Fibroblast of lung (primary cell): ENCODE measurements around the gene UGGT1. TPM values are rescaled to one million over a fixed set of nuclear protein-coding genes. Genes with fewer than 3 reads are reported as not detected.
A peak's percentile ranks its signal among the peaks of the same experiment; 100 is the strongest.

Source experiments
- DNase-seq, 2 donors: peaks; one replicate each; pipeline versions ENCODE4 v3.0.0 to v3.0.0-alpha.2; 2010; ENCODE audit warnings: low read depth in 2 of 2
- H2AFZ ChIP-seq: 2 replicates; pipeline ENCODE4 v1.5.1; 2012; ENCODE audit warnings: low read length, control low read depth, inconsistent platforms
- H3K27ac ChIP-seq: 2 replicates; pipeline ENCODE4 v1.5.1; 2011; ENCODE audit warnings: low read length, control low read depth; ENCODE audit not compliant: insufficient read depth
- H3K27me3 ChIP-seq: 2 replicates; pipeline ENCODE4 v1.5.1; 2011; ENCODE audit warnings: mild to moderate bottlenecking, low read length; ENCODE audit not compliant: control insufficient read depth, insufficient read depth
- H3K36me3 ChIP-seq: 2 replicates; pipeline ENCODE4 v1.5.1; 2011; ENCODE audit warnings: low read length; ENCODE audit not compliant: control insufficient read depth, insufficient read depth
- H3K4me1 ChIP-seq: 2 replicates; pipeline ENCODE4 v1.5.1; 2011; ENCODE audit warnings: low read length; ENCODE audit not compliant: control insufficient read depth, insufficient read depth; ENCODE audit errors: extremely low read depth
- H3K4me2 ChIP-seq: 2 replicates; pipeline ENCODE4 v1.5.1; 2011; ENCODE audit warnings: low read length, control low read depth; ENCODE audit not compliant: insufficient read depth; ENCODE audit errors: extremely low read depth
- H3K4me3 ChIP-seq, 4 experiments: fragments of 200-600 bp in 1 of 4; sonication (generic) in 1 of 4; replicated peaks in 1 of 4; 2 replicates each; pipeline ENCODE4 v1.5.1; 2011 to 2016; ENCODE audit warnings: low read length in 4 of 4, low read depth in 3 of 4, mild to moderate bottlenecking in 3 of 4, control low read depth in 2 of 4, inconsistent platforms in 1 of 4, mixed read lengths in 1 of 4; ENCODE audit not compliant: insufficient read depth in 1 of 4; ENCODE audit errors: control extremely low read depth in 1 of 4
- H3K79me2 ChIP-seq: 2 replicates; pipeline ENCODE4 v1.5.1; 2012; ENCODE audit warnings: mild to moderate bottlenecking, low read length, inconsistent platforms; ENCODE audit not compliant: control insufficient read depth, insufficient read depth
- H3K9ac ChIP-seq: 2 replicates; pipeline ENCODE4 v1.5.1; 2011; ENCODE audit warnings: mild to moderate bottlenecking, low read length, control low read depth; ENCODE audit not compliant: insufficient read depth
- H3K9me3 ChIP-seq: 2 replicates; pipeline ENCODE4 v1.5.1; 2012; ENCODE audit warnings: low read depth, low read length; ENCODE audit not compliant: control insufficient read depth, insufficient read depth
- H4K20me1 ChIP-seq: 2 replicates; pipeline ENCODE4 v1.5.1; 2011; ENCODE audit warnings: low read length; ENCODE audit not compliant: control insufficient read depth, insufficient read depth; ENCODE audit errors: extremely low read depth
- CTCF ChIP-seq, 2 donors: IDR thresholded peaks in 1 of 2; conservative IDR thresholded peaks in 1 of 2; 1 replicate in 1 of 2; 2 replicates in 1 of 2; pipeline ENCODE4 v1.5.1; 2011 to 2012; ENCODE audit warnings: low read length in 2 of 2, control low read depth in 1 of 2, inconsistent platforms in 1 of 2, low read depth in 1 of 2, mild to moderate bottlenecking in 1 of 2
- EZH2 ChIP-seq: IDR thresholded peaks from 2 replicates; pipeline ENCODE4 v1.5.1; 2012; ENCODE audit warnings: low read length, control low read depth, mild to moderate bottlenecking; ENCODE audit errors: missing control alignments
- polyA plus RNA-seq, 2 donors: library from polyadenylated mRNA; depleted of rRNA in 1 of 2; stranded (reverse) in 1 of 2; unstranded in 1 of 2; fragments of >200 nt; gene quantifications; 2 replicates each; pipeline ENCODE4 v1.2.1, GENCODE V29; 2011 to 2012; ENCODE audit warnings: missing spikeins in 1 of 2
- total RNA-seq: library from RNA; depleted of rRNA; stranded (reverse); fragments of >200 nt; gene quantifications from 2 replicates; pipeline ENCODE4 v1.2.1, GENCODE V29; 2014

Gene UGGT1
- total and polyA plus RNA-seq, 2 donors (not counting 1 experiment from before 2014, with no cell fraction given): 59.3 to 87.9 TPM

- Histone ChIP-seq H3K4me2 (no peak overlapping the region), H3K27me3 (no peaks in the 10 kb centered on the region), H3K79me2 (no peaks in the 10 kb centered on the region), H3K36me3 (peaks cover 3% of the 10 kb centered on the region), H3K9ac (no peak overlapping the region), H2AFZ (no peak overlapping the region), H3K4me3 (no peak overlapping the region), H3K4me1 (no peaks in the 10 kb centered on the region), H3K9me3 (no peaks in the 10 kb centered on the region), H3K27ac (no peak overlapping the region), H4K20me1 (no peaks in the 10 kb centered on the region)
- TF ChIP-seq CTCF (conservative IDR thresholded peaks at IDR 0.05 in 1 of 2, IDR thresholded peaks at IDR 0.05 in 1 of 2; ENCODE audit: low read depth in 1 of 2, low read length in 2 of 2) (no peak), EZH2 (no peak)
- DNase-seq: peak in 1 of 2 donors; percentile 48
Measured at GRCh38 chr2:128162266-128162665, 71.3 kb downstream of the UGGT1 start.

- no peak for DNase-seq
- Histone ChIP-seq H3K4me1 (no peaks in the 10 kb centered on the region), H3K27me3 (no peaks in the 10 kb centered on the region), H3K4me2 (no peak overlapping the region), H3K36me3 (peaks cover 1% of the 10 kb centered on the region), H4K20me1 (no peaks in the 10 kb centered on the region), H3K4me3 (no peak overlapping the region), H3K9ac (no peak overlapping the region), H3K79me2 (no peaks in the 10 kb centered on the region), H3K27ac (no peak overlapping the region), H2AFZ (no peak overlapping the region), H3K9me3 (no peaks in the 10 kb centered on the region)
- TF ChIP-seq EZH2 (no peak), CTCF (conservative IDR thresholded peaks at IDR 0.05 in 1 of 2, IDR thresholded peaks at IDR 0.05 in 1 of 2; ENCODE audit: low read depth in 1 of 2, low read length in 2 of 2) (no peak)
Measured at GRCh38 chr2:128164311-128164710, 73.3 kb downstream of the UGGT1 start.

DNA sequence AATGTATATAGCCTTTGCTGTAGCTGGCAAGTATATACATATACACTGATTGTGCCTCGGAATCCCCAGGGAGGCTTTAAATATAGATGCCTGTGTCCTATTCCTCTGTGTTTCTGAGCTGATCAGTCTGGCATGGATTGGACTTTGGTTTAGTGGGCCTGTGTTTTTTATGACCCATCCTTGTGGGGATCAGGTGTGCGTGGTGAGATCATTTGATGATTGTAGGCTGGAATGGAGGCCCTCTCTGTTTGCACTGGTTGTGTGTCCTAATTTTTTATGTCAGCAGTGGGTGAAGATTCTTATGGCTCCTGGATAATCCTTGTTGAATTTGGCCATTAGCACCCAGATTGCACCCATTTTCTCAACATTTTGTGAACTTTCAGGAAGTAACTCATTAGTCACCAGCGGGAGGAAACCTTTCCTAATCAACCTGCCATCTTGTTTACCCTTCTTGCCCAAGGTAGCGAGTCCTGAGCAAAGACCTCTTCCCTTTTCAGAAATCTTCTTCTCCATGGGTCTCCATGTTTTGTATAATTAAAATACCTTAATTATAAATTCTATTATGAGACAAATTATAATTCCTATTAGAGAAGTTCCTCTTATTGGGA is 75.8 kb downstream of the UGGT1 start:
- no peaks in the 10 kb centered on the region for H3K4me1 ChIP-seq
- no peaks in the 10 kb centered on the region for H3K79me2 ChIP-seq
- no peaks in the 10 kb centered on the region for H3K27me3 ChIP-seq
- no peak overlapping the region for H3K9ac ChIP-seq
- no peaks in the 10 kb centered on the region for H3K9me3 ChIP-seq
- no peak overlapping the region for H3K27ac ChIP-seq
- H3K4me3 ChIP-seq: no peak overlapping the region
- no peak overlapping the region for H2AFZ ChIP-seq
- H4K20me1 ChIP-seq: no peaks in the 10 kb centered on the region
- no peak overlapping the region for H3K4me2 ChIP-seq
- H3K36me3 ChIP-seq: peaks cover 1% of the 10 kb centered on the region
- no peak for DNase-seq
- TF ChIP-seq CTCF (conservative IDR thresholded peaks at IDR 0.05 in 1 of 2, IDR thresholded peaks at IDR 0.05 in 1 of 2; ENCODE audit: low read depth in 1 of 2, low read length in 2 of 2) (no peak), EZH2 (no peak)
